Activated CD4-positive, alpha-beta T cell treated with anti-CD3 and anti-CD28 coated beads, Interleukin-2, amount 50 U/mL, for 1 hour (primary cell): ENCODE data around the gene CR2.
"Not testable (repeated sequence)": the region's sequence is repeated elsewhere in the genome, so short reads cannot be mapped to it uniquely, and the experiment has no call there.

ENCODE experiments used
- DNase-seq: peaks from one replicate; pipeline ENCODE4 v3.0.0-alpha.2; 2020

The CR2 gene

DNA sequence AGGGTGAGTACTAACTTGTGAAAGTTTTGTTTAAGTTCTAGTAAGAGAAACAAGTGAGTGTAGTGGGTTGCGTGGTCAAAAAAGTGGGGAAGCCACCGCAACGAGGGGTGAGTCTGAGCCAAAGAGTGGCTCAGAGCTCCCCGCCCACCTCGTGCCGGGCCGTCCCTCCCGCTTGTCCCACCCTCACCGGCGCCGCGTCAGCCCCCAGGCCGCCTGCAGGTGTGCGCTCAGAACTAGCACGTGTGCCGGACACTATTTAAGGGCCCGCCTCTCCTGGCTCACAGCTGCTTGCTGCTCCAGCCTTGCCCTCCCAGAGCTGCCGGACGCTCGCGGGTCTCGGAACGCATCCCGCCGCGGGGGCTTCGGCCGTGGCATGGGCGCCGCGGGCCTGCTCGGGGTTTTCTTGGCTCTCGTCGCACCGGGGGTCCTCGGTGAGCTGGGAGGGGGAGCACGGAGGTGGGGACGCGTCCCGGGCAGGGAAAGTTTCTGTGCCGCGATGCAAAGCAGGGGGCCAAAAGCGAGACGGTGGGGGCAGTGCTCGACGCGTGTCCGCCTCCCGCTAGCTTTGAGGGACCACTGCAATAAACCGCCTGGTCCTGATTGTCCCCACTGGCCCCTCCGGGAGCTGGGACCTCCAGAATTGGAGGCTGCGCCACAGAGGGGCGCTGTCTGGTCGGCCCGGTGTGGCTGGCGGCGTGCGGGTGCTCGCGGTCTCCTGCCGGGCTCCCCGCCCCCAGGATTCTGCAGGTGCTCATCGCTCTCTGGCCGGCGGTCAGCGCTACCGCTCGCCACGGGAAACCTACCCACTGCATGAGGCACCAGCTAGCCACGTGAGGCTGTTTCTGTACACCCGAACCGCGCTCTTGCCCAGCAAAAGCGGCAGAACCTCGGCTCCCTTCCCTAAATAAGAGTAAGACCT is at the start of gene CR2:
Gene CR2, plus strand, starts transcription at position 283 of the 919 bp plus-strand sequence. Its CDS starts 91 bp downstream, at position 374.
- peak; percentile 43 for DNase-seq

- no peak for DNase-seq
Measured at GRCh38 chr1:207404849-207405525, 49.1 kb upstream of the CR2 start.

DNA sequence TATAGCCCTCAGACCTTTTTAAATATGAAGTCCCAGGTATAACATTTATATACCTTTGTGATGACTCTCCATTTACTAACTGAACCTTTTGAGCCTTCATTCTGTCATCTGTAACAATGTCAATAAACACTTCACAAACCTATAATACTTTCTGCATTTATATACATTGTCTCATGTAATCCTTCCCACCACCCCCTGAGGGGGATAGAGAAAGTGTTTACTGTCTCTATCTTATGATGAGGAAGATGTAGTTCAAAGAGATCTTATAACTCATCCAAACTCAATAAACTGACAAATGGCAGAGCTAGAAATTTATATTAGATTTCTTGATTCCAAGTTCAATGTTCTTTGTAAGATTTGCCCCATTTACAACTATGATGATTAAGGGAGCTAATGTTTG is 48.3 kb upstream of the CR2 start:
- no peak for DNase-seq

- no peak for DNase-seq
Measured at GRCh38 chr1:207407655-207408260, 46.4 kb upstream of the CR2 start.

GRCh38 chr1:207412845-207413244 is 41.3 kb upstream of the CR2 start:
- DNase-seq = no peak

- no peak for DNase-seq
Measured at GRCh38 chr1:207414606-207415108, 39.5 kb upstream of the CR2 start.

GRCh38 chr1:207417076-207417475 is 37.1 kb upstream of the CR2 start:
- DNase-seq = no peak

GRCh38 chr1:207418351-207418750 is 35.8 kb upstream of the CR2 start:
- no peak for DNase-seq

DNA sequence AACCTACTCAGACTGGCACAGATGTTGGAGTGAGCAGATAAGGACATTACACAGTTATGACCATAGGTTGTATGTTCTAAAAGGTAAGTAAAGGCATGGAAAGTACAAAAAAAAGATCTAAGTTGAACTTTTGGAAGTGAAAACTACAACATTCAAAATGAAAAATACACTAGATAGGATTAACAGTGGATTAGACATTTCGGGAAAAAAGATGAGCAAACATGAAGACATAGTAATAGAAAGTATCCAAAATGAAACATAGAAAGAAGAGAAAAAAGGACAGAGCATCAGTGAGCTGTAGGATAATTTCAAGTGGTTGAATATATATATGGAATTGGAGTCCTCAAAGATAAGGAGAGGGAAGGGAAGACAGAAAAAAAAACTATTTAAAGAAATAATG is 34.0 kb upstream of the CR2 start:
- no peak for DNase-seq

DNA sequence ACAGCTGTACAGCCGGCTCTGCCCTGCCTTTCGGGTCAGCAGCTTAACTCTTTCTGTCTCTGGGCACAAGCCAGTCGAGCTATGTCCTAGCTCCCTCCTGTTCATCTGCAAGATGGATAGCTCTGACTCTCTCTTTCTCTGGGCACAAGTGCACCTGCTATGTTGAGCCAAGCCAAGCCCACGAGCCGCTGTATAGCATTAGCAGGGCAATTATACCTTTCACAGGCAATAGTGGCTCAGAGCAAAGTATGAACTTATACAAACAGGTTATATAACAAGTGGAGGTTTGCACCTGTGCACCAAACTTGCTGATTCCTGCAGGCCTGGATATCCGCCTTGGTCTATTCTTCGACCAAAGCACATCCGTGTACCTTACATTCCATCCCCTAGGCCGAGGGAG is 33.0 kb upstream of the CR2 start:
- no peak for DNase-seq

DNA sequence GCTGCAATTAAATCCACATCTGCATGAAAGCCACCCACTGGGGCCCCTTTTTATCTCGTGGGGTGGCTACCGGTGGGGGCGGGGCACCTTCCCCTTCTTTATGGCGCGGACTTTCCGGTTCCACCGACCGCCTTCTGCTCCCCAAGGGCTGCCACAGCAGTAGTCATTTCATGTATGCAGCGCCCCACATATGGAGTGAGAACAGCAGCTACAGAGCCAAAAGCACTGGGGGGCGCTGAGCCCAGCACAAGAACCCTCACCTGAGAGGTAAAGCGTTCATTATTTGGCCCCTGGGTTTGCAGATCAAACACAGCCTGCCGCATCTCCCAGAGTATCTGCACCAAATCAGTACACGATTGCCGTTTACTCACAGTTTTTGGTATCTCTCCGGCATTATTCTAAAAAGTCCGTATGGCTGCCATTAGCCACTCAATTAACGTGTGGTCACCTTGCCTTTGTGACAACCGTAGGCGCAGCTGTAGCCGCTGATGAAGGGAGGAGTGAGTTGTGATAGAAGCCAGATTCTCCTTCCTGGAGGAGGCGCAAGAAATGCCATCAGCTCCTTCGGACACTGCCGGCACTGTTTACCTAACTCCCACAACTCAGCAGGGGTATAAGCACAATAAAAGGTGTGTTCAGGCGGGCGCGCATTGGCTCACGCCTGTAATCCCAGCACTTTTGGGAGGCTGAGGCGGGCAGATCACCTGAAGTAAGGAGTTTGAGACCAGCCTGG is 30.4 kb upstream of the CR2 start:
- DNase-seq = no peak

GRCh38 chr1:207424570-207425131 is 29.5 kb upstream of the CR2 start:
- no peak for DNase-seq

DNA sequence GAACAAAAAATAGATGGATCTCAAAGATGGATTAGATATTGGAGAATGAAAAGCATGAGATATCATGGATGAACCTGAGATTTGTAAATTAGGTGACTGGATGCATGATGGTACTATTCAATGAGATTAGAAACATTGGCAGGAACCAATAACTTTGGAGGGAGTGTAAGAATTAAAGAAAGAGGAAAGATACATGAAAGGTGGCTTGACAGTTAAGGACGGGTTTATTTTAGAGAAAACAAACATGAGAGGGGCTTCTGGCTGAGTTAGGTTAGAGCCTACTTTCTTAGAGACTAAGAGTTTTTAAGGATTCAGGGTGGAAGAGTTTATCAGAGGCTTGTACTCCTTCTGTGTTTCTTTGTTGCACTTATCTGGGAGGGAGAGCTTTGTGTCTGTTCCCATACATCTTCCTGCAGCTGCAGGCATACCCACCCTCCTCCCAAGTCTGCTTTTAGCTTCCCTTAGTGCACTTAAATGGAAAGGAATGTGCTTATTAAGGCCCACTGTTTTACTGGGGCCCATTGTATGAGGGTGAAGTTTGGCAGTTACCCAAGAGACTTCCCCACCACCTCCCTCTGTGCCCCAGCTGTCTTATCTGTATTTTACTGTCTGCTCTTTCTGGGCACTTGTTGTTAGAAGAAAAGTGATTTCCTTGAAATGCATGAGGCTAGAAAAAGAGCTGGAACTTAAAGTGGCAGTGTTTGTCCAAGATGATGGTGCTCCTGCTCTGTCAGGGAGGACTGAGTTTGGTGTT is 26.1 kb upstream of the CR2 start:
- DNase-seq = no peak

GRCh38 chr1:207428783-207429182 is 25.3 kb upstream of the CR2 start:
- no peak for DNase-seq

- no peak for DNase-seq
Measured at GRCh38 chr1:207429963-207430362, 24.2 kb upstream of the CR2 start.

GRCh38 chr1:207430602-207431001 is 23.5 kb upstream of the CR2 start:
- no peak for DNase-seq

DNA sequence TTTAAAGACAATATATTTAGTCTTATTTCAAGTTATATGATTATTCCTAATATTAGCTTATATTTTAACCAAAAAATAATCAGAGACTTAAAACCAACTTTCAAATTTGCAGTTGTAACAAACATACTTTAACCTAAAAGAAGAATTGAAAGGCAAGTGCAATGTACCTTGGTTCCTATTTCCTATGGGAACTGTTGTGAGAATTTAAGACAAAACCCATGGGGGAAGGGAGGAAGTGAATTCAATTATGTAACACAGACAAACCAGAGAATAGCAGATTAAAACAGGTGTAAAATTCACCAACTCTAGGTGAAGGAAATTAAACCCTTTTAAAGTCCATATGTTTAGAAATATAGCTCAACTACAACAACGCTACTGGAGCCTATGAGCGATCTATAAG is 22.6 kb upstream of the CR2 start:
- DNase-seq = no peak

- DNase-seq = no peak
Measured at GRCh38 chr1:207433435-207433834, 20.7 kb upstream of the CR2 start.

- not testable (repeated sequence) for DNase-seq
Measured at GRCh38 chr1:207436746-207437145, 17.4 kb upstream of the CR2 start.

DNA sequence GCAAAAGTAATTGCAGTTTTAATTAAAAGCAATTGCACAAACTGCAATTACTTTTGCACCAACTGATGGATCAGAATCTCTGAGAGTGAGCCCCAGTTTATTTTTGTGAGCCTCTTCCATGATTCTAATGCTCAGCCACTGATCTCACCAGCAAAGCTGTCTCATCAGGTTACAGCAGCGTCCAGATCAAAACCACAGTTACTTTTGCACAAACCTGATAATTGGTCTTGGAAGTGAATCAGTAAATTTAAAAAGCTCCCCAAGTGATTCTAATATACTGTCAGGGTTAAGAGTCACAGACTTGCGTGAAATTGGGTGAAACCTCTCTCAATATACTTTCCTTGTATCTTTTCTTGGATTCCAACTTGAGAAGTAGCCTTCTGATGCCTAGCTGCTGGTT is 13.5 kb upstream of the CR2 start:
- DNase-seq = no peak

DNA sequence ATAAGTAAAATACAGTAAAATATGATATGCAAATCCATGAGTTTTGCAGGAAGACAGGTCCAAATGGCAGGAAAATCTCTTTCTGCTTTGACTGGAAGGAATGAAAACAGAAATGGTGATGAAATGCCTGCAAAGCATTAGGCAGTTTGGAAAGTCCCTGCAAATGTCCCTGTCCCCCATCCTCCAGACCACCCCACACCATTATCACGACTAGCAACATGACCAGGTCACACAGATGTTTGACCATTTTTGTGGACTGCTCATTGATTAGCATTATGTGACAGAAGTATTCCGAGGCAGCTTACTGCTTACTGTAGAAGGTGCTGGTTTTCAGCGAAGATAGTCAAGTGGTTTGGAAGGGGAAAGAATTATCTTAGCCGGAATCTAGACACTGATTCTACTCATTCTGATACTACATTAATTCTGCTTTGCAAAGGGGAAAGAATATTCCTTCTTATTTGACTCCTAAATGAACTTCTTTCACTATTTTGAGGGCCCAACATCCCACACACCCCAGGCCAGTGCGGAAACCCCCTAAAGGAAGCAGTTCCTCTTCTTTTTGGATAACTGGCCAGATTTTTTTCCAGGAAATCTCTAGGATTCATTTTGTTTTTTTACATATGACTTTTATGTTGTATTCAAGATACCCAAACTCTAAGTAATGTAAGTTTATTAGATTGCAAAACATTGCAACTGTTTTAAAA is 9.5 kb upstream of the CR2 start:
- DNase-seq = no peak
